Epithelial cell of proximal tubule (primary cell): ENCODE measurements around the gene ANKRD11. TPM values are rescaled to one million over a fixed set of nuclear protein-coding genes. Genes with fewer than 3 reads are reported as not detected.

Experiments
- DNase-seq: peaks from one replicate; pipeline ENCODE4 v3.0.0-alpha.2; 2011; ENCODE audit warnings: low read depth
- H3K4me3 ChIP-seq: 2 replicates; pipeline ENCODE4 v1.5.1; 2011; ENCODE audit warnings: low read depth, mild to moderate bottlenecking, low read length
- CTCF ChIP-seq: conservative IDR thresholded peaks from 2 replicates; pipeline ENCODE4 v1.5.1; 2012; ENCODE audit warnings: low read depth, mild to moderate bottlenecking, low read length
- total RNA-seq: library from RNA; depleted of rRNA; stranded (reverse); fragments of >200 nt; gene quantifications from 2 replicates; pipeline ENCODE4 v1.2.3, GENCODE V29; 2015

Gene ANKRD11
- total RNA-seq, 1 donor from 2014 or later = 44.3 TPM

GRCh38 chr16:89350701-89351380 lies 139.5 kb downstream of the ANKRD11 start:
- no peak overlapping the region for H3K4me3 ChIP-seq
- no peak for TF ChIP-seq CTCF
- DNase-seq = no peak

- no peak for DNase-seq
- no peak for TF ChIP-seq CTCF
Observed at GRCh38 chr16:89349947-89350633, 140.3 kb downstream of the ANKRD11 start.

GRCh38 chr16:89347807-89348206 lies 142.6 kb downstream of the ANKRD11 start:
- no peak overlapping the region for H3K4me3 ChIP-seq
- no peak for DNase-seq
- no peak for TF ChIP-seq CTCF

More at GRCh38 chr16:89349947-89350633, 140.3 kb downstream of the ANKRD11 start:
- no peak overlapping the region for H3K4me3 ChIP-seq

- no peak for DNase-seq
- TF ChIP-seq CTCF = no peak
Observed at GRCh38 chr16:89346869-89347268, 143.5 kb downstream of the ANKRD11 start.

GRCh38 chr16:89345642-89346150 lies 144.7 kb downstream of the ANKRD11 start:
- H3K4me3 ChIP-seq = no peak overlapping the region
- TF ChIP-seq CTCF = no peak
- no peak for DNase-seq

More at GRCh38 chr16:89346869-89347268, 143.5 kb downstream of the ANKRD11 start:
- H3K4me3 ChIP-seq = no peak overlapping the region

- H3K4me3 ChIP-seq = no peak overlapping the region
- no peak for TF ChIP-seq CTCF
Observed at GRCh38 chr16:89344846-89345611, 145.3 kb downstream of the ANKRD11 start.

More at GRCh38 chr16:89344846-89345611, 145.3 kb downstream of the ANKRD11 start:
- DNase-seq = no peak
